HG03342 (cell line): Measurements from ENCODE around the gene GLIPR1.
"Not testable (repeated sequence)": the region's sequence is repeated elsewhere in the genome, so short reads cannot be mapped to it uniquely, and the experiment has no call there.

Experiments
- ATAC-seq: cut with Tn5 transposase; IDR thresholded peaks from one replicate; pipeline ENCODE4 v1.9.1; 2021; ENCODE audit warnings: mild to moderate bottlenecking, moderate library complexity; ENCODE audit not compliant: unreplicated experiment

The GLIPR1 gene

GRCh38 chr12:75480469-75480949 is at the start of gene GLIPR1:
GLIPR1 (plus strand) TSS chr12:75480755; CDS start chr12:75480881, 126 bp downstream.
- peak; percentile 82 for ATAC-seq

GRCh38 chr12:75432924-75433323 is 47.6 kb upstream of the GLIPR1 start:
- ATAC-seq: no peak

GRCh38 chr12:75437564-75437963 is 43.0 kb upstream of the GLIPR1 start:
- ATAC-seq: peak; percentile 61

GRCh38 chr12:75438059-75438754 is 42.3 kb upstream of the GLIPR1 start:
- no peak for ATAC-seq

GRCh38 chr12:75439048-75439447 is 41.5 kb upstream of the GLIPR1 start:
- no peak for ATAC-seq

DNA sequence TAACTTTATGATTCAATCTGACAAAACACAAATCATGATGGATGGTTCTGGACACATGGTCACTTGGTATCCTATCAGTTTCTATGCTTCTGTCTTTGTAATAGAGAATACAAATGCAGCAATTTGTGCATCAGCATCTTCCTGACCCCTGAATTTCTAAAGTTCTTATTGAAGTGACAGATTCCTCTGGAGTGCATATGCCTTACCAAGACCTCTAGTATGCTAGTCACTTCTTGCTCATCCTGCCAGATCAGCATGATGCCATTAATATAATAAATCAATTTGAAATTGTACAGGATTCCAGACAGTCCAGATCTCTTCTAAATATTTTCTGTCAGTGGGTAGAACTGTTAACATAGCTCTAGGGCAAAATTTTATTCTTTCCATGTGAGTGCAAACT is 40.6 kb upstream of the GLIPR1 start:
- no peak for ATAC-seq

- ATAC-seq: not testable (repeated sequence)
These were observed 38.7 kb upstream of the GLIPR1 start for GRCh38 chr12:75441687-75442449.

GRCh38 chr12:75442454-75442853 is 38.1 kb upstream of the GLIPR1 start:
- ATAC-seq: not testable (repeated sequence)

DNA sequence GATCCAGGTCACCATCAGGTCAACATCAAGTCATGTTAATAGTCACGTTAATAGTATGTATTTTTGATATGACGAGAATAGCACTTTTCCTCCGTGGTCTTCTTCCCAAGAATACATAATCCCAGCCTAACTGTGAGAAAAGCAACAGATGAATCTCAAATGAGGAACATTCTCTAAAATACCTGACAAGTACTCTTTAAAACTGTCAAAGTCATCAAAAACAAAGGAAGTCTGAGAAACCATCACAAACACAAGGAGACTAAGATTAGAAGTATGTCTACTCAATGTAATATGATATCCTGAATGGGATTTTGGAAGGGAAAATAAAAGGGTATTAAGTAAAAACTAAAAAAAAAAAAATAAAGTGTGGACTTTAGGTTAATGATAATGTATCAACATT is 36.8 kb upstream of the GLIPR1 start:
- no peak for ATAC-seq

DNA sequence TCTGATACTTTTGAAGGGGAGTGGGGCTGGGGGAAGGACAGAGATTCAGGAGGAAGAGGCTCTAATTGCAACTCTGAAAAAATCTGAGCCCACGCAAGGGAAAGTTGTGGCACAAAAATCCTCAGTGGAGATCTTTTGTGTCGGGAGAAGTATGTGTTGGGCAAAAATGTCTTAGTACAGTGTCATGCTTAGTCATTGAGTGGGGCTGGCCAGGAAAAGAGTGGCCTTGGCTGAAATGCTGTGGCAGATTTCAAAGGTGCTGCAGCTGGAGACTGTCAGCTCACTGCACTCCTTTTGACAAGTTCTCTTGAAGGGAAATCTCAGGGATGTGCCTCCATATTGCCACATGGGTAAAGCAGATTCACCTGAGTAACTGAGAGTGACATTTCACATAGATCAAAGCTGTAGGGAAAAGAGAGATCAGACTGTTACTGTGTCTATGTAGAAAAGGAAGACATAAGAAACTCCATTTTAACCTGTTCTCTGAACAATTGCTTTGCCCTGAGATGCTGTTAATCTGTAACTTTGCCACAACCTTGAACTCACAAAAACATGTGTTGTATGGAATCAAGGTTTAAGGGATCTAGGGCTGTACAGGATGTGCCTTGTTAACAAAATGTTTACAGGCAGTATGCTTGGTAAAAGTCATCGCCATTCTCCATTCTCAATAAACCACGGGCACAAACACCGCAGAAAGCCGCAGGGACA is 36.0 kb upstream of the GLIPR1 start:
- ATAC-seq: no peak

DNA sequence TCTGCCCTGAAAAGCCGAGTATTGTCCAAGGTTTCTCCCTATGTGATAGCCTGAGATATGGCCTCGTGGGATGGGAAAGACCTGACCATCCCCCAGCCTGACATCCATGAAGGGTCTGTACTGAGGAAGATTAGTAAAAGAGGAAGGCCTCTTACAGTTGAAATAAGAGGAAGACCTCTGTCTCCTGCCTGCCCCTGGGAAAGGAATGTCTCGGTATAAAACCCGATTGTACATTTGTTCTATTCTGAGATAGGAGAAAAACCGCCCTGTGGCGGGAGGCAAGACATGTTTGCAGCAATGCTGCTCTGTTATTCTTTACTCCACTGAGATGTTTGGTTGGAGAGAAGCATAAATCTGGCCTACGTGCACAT is 35.4 kb upstream of the GLIPR1 start:
- not testable (repeated sequence) for ATAC-seq

DNA sequence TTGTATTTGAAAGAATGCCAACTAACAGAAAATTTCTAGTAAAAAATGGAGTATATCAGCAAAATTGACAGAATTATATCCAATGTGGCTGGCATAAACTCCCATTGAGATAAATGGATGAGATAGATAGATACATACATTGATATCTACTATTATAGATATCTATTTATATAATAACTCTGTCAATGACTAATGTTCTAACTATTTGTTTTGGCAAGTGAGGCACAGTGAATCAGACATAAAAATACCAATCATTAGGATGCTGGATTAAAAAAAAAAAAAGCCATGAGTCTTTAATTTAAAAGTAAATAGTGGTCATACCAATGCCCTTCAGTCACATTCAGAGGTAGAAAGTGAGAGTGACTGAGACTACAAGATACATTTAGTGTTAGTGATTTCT is 33.7 kb upstream of the GLIPR1 start:
- ATAC-seq: no peak

DNA sequence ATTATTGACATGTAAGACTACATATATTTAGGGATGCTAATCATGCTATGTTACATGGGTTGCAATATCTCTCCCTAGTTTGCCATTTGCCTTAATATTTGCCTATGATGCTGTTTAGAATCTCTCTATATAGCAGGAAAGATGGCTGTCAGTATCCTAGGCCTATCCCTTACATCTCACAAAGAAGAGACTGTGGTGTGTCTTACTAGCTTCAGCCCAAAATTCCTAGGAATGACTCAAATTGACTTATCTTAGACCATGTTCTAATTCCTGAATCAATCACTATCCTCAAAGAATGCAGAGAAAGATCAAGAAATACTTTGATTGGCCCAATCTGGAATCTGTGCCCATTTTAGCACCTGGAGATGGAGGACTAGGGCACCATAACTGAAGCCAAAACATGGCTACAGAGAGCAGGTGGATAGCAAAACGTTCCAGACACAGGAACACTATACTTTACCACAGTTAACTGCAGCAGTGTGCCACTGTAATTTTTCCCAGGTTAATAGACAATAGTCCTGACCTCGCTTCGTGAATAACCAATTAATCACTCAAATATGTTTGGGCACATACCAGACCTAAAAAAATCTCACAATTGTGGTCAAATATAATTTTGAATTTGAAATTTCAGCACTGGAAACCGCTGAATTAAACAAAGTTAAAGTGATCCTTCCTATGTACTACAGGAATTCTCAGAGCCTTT is 32.7 kb upstream of the GLIPR1 start:
- no peak for ATAC-seq

GRCh38 chr12:75452675-75453330 is 27.8 kb upstream of the GLIPR1 start:
- ATAC-seq: no peak

DNA sequence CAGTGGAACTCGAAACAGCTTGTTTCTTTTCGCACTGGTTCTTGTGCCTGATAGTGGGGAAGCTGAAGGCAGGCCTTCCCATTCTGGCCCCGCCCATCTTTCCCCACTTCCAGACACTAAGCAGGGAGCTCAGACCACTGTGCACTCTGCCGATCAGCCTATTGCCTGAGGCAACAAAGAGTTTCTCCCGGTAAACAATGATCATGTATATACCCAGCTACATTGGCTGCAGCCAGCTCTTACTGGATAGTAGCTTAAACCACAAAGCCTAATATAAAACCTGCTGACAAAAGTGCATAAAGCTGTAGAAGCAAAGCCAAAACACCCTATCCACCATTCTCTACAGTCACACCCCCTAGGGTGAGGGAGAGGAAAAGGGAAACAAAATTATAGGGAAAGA is 24.7 kb upstream of the GLIPR1 start:
- ATAC-seq: no peak

- no peak for ATAC-seq
These were observed 23.4 kb upstream of the GLIPR1 start for GRCh38 chr12:75457191-75457590.

DNA sequence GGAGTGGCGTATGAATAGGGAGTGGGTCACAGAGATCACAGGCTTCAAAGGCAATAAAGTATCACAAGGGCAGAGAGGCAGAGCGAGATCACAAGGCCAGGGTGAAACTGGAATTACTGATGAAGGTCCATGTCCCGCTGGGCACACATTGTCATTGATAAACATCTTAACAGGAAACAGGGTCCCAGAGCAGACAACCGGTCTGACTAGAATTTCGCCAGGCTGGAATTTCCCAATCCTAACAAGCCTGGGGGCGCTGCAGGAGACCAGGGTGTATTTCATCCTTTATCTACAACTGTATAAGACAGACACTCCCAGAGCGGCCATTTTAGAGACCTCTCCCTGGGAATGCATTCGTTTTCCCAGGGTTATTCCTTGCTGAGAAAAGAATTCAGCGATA is 22.7 kb upstream of the GLIPR1 start:
- ATAC-seq: not testable (repeated sequence)

DNA sequence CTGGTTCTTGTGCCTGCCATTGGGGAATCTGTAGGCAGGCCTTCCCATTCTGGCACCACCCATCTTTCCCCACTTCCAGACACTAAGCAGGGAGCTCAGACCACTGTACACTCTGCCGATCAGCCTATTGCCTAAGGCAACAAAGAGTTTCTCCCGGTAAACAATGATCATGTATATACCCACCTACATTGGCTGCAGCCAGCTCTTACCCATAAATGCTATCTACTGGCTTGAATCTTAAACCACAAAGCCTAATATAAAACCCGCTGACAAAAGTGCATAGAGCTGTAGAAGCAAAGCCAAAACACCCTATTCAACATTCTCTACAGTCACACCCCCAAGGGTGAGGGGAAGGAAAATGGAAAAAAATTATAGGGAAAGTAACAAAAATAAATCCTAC is 20.8 kb upstream of the GLIPR1 start:
- ATAC-seq: no peak

- no peak for ATAC-seq
These were observed 20.4 kb upstream of the GLIPR1 start for GRCh38 chr12:75460204-75460603.
